H9 (cell line): Measurements from ENCODE around the gene POLN. TPM values are rescaled to one million over a fixed set of nuclear protein-coding genes. Genes with fewer than 3 reads are reported as not detected.

ENCODE experiments used
- DNase-seq: peaks from one replicate; pipeline ENCODE4 v3.0.0-alpha.2; 2017
- H2AFZ ChIP-seq: one replicate; pipeline ENCODE4 v1.6.1; 2013; ENCODE audit warnings: mild to moderate bottlenecking, low read length, control low read depth, moderate library complexity
- H2AK5ac ChIP-seq: 2 replicates; pipeline ENCODE4 v1.6.1; 2013; ENCODE audit warnings: low read length, control low read depth, mixed read lengths; ENCODE audit not compliant: insufficient read length
- H2BK120ac ChIP-seq: one replicate; pipeline ENCODE4 v1.6.1; 2013; ENCODE audit warnings: low read depth, mild to moderate bottlenecking, low read length, control low read depth, inconsistent platforms; ENCODE audit not compliant: poor library complexity, severe bottlenecking
- H2BK12ac ChIP-seq: 2 replicates; pipeline ENCODE4 v1.6.1; 2013; ENCODE audit warnings: low read length, control low read depth, mixed read lengths, low read depth; ENCODE audit not compliant: insufficient read length
- H2BK15ac ChIP-seq: 2 replicates; pipeline ENCODE4 v1.6.1; 2013; ENCODE audit warnings: low read depth, low read length, control low read depth
- H2BK20ac ChIP-seq: one replicate; pipeline ENCODE4 v1.6.1; 2013; ENCODE audit warnings: low read depth, mild to moderate bottlenecking, low read length, control low read depth, inconsistent platforms; ENCODE audit not compliant: poor library complexity, severe bottlenecking
- H2BK5ac ChIP-seq: 2 replicates; pipeline ENCODE4 v1.6.1; 2013; ENCODE audit warnings: low read length, control low read depth, mixed read lengths; ENCODE audit not compliant: insufficient read length
- H3K14ac ChIP-seq: 2 replicates; pipeline ENCODE4 v1.6.1; 2013; ENCODE audit warnings: low read length, control low read depth; ENCODE audit not compliant: insufficient read depth
- H3K18ac ChIP-seq: 2 replicates; pipeline ENCODE4 v1.6.1; 2013; ENCODE audit warnings: low read depth, mild to moderate bottlenecking, mixed read lengths, low read length, control low read depth; ENCODE audit not compliant: insufficient read length
- H3K23ac ChIP-seq: 2 replicates; pipeline ENCODE4 v1.6.1; 2013; ENCODE audit warnings: low read length, control low read depth, mixed read lengths, low read depth; ENCODE audit not compliant: insufficient read length
- H3K23me2 ChIP-seq: 2 replicates; pipeline ENCODE4 v1.6.1; 2013; ENCODE audit warnings: low read depth, mild to moderate bottlenecking, mixed read lengths, low read length, control low read depth; ENCODE audit not compliant: insufficient read length, poor library complexity, severe bottlenecking
- H3K27ac ChIP-seq: 2 replicates; pipeline ENCODE4 v1.5.1; 2013; ENCODE audit warnings: low read length, control low read depth, mixed read lengths, low read depth; ENCODE audit not compliant: insufficient read length
- H3K27me3 ChIP-seq: 2 replicates; pipeline ENCODE4 v1.6.1; 2013; ENCODE audit warnings: low read length, control low read depth, inconsistent platforms; ENCODE audit not compliant: insufficient read depth
- H3K4ac ChIP-seq: 2 replicates; pipeline ENCODE4 v1.6.1; 2013; ENCODE audit warnings: low read depth, mild to moderate bottlenecking, control low read depth, inconsistent platforms, low read length, moderate library complexity
- H3K4me1 ChIP-seq: 2 replicates; pipeline ENCODE4 v1.6.1; 2013; ENCODE audit warnings: low read length, control low read depth, inconsistent platforms; ENCODE audit not compliant: insufficient read depth
- H3K4me2 ChIP-seq: 2 replicates; pipeline ENCODE4 v1.6.1; 2013; ENCODE audit warnings: low read length, control low read depth, mixed read lengths; ENCODE audit not compliant: insufficient read length, insufficient read depth
- H3K56ac ChIP-seq: 2 replicates; pipeline ENCODE4 v1.6.1; 2013; ENCODE audit warnings: low read depth, mild to moderate bottlenecking, mixed read lengths, low read length, control low read depth; ENCODE audit not compliant: insufficient read length
- H3K79me1 ChIP-seq: 2 replicates; pipeline ENCODE4 v1.6.1; 2013; ENCODE audit warnings: low read depth, mild to moderate bottlenecking, moderate library complexity, low read length, control low read depth, inconsistent platforms; ENCODE audit not compliant: insufficient read depth, poor library complexity, severe bottlenecking
- H3K79me2 ChIP-seq: 2 replicates; pipeline ENCODE4 v1.6.1; 2013; ENCODE audit warnings: low read length, control low read depth, inconsistent platforms; ENCODE audit not compliant: insufficient read depth
- H3K9ac ChIP-seq: 2 replicates; pipeline ENCODE4 v1.6.1; 2013; ENCODE audit warnings: low read length, control low read depth, mixed read lengths; ENCODE audit not compliant: insufficient read length; ENCODE audit errors: extremely low read depth
- H3K9me3 ChIP-seq: one replicate; pipeline ENCODE4 v1.6.1; 2013; ENCODE audit warnings: low read depth, low read length, inconsistent platforms; ENCODE audit not compliant: control insufficient read depth
- H3T11ph ChIP-seq: one replicate; pipeline ENCODE4 v1.6.1; 2013; ENCODE audit warnings: mild to moderate bottlenecking, low read length, control low read depth, inconsistent platforms
- H4K20me1 ChIP-seq: one replicate; pipeline ENCODE4 v1.6.1; 2013; ENCODE audit not compliant: control insufficient read depth, insufficient read length, insufficient read depth
- H4K5ac ChIP-seq: 2 replicates; pipeline ENCODE4 v1.6.1; 2013; ENCODE audit warnings: low read depth, mild to moderate bottlenecking, mixed read lengths, low read length, control low read depth; ENCODE audit not compliant: insufficient read length
- H4K8ac ChIP-seq: replicated peaks from 2 replicates; pipeline ENCODE4 v1.6.1; 2013; ENCODE audit warnings: low read length, control low read depth, mixed read lengths, low read depth; ENCODE audit not compliant: insufficient read length
- H4K91ac ChIP-seq: 2 replicates; pipeline ENCODE4 v1.6.1; 2013; ENCODE audit warnings: low read depth, mild to moderate bottlenecking, moderate library complexity, mixed read lengths, low read length, control low read depth; ENCODE audit not compliant: insufficient read length
- H3K27ac Mint-ChIP-seq, 3 experiments: 2 replicates in 2 of 3; 3 replicates in 1 of 3; pipeline ENCODE4 v1.8.0; 2020 to 2021; ENCODE audit warnings: mixed read lengths in 3 of 3, mild to moderate bottlenecking in 1 of 3, moderate library complexity in 1 of 3
- H3K27me3 Mint-ChIP-seq: 2 replicates; pipeline ENCODE4 v1.8.0; 2021; ENCODE audit warnings: low read depth, mild to moderate bottlenecking, moderate library complexity, mixed read lengths
- H3K36me3 Mint-ChIP-seq, 3 experiments: 2 replicates in 2 of 3; 3 replicates in 1 of 3; pipeline ENCODE4 v1.8.0; 2020 to 2021; ENCODE audit warnings: low read depth in 3 of 3, mixed read lengths in 3 of 3; ENCODE audit not compliant: insufficient read depth in 1 of 3
- H3K4me1 Mint-ChIP-seq, 2 experiments: 2 replicates each; pipeline ENCODE4 v1.8.0; 2020; ENCODE audit warnings: mixed read lengths in 2 of 2
- H3K4me3 Mint-ChIP-seq, 2 experiments: 2 replicates in 1 of 2; 3 replicates in 1 of 2; pipeline ENCODE4 v1.8.0; 2020 to 2021; ENCODE audit warnings: mild to moderate bottlenecking in 2 of 2, mixed read lengths in 2 of 2, moderate library complexity in 1 of 2
- H3K9me3 Mint-ChIP-seq, 2 experiments: 2 replicates in 1 of 2; 3 replicates in 1 of 2; pipeline ENCODE4 v1.8.0; 2020; ENCODE audit warnings: mild to moderate bottlenecking in 2 of 2, mixed read lengths in 2 of 2, moderate library complexity in 1 of 2
- WGBS: extraction: QIAGEN DNeasy Blood & Tissue Kit; methylation state at CpG from one replicate; pipeline ENCODE4 v1.1.7; 2013; ENCODE audit warnings: missing lambda C conversion rate, low lambda C conversion rate, mixed read lengths; ENCODE audit not compliant: insufficient read length; ENCODE audit errors: extremely low coverage; 5-methylcytosine and 5-hydroxymethylcytosine counted together
- total RNA-seq: library from RNA; stranded (reverse); gene quantifications from 2 replicates; pipeline ENCODE4 v1.2.1, GENCODE V29; 2021
- TF ChIP-seq, protein P1 (sequence below): fragments of 200-600 bp; sonication (generic); conservative IDR thresholded peaks from 3 replicates; pipeline ENCODE4 v1.8.0; 2021; ENCODE audit warnings: antibody characterized with exemption, mild to moderate bottlenecking

Gene POLN
- total RNA-seq, 1 experiment from 2014 or later: 0.74 TPM

DNA sequence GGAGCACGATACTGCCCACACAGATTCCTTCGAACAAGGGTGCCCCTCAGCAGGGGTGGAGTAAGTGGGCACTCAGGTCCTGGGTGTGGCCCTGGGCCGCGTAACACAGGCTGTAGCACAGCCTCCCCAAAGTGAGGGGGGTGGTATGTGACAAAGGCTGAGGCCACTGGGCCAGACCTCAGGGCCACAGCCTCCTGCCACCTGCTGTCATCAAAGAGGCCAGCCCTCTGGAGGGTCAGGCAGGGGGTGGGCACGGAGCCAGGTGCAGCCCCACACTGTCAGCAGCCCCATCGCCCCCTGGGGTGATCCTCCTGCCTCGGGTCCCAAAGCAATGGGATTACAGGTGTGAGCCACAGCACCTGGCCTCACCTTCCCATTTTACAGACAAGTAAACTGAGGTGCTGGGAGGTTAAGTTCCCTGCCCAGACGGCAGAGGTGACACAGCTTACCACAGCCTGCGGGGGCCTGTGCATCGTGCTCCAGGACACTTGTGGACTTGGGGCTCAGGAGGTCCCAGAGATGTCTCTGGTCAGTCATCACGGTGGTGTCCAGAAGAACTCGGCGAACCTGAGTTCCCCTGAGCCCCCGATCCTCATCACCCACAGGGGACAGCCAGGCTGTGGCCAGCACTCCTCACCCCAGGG is 47.5 kb upstream of the POLN start:
- no CpG with 5 or more reads among the region's 14 CpGs for WGBS
- H3K79me1 ChIP-seq: no peaks in the 10 kb centered on the region
- H3K9me3 ChIP-seq: no peaks in the 10 kb centered on the region
- H3K14ac ChIP-seq: no peak overlapping the region; the same call in 1 of the 2 replicates
- no peaks in the 10 kb centered on the region; the same call in 1 of the 2 replicates for H3K27me3 Mint-ChIP-seq
- H2BK12ac ChIP-seq: no peak overlapping the region
- H3K56ac ChIP-seq: no peak overlapping the region
- H3K36me3 Mint-ChIP-seq: no peaks in the 10 kb centered on the region; a peak in 1 of 7 replicates
- H4K5ac ChIP-seq: no peak overlapping the region
- H4K20me1 ChIP-seq: no peaks in the 10 kb centered on the region
- H3K79me2 ChIP-seq: no peaks in the 10 kb centered on the region
- TF ChIP-seq, protein P1, sequence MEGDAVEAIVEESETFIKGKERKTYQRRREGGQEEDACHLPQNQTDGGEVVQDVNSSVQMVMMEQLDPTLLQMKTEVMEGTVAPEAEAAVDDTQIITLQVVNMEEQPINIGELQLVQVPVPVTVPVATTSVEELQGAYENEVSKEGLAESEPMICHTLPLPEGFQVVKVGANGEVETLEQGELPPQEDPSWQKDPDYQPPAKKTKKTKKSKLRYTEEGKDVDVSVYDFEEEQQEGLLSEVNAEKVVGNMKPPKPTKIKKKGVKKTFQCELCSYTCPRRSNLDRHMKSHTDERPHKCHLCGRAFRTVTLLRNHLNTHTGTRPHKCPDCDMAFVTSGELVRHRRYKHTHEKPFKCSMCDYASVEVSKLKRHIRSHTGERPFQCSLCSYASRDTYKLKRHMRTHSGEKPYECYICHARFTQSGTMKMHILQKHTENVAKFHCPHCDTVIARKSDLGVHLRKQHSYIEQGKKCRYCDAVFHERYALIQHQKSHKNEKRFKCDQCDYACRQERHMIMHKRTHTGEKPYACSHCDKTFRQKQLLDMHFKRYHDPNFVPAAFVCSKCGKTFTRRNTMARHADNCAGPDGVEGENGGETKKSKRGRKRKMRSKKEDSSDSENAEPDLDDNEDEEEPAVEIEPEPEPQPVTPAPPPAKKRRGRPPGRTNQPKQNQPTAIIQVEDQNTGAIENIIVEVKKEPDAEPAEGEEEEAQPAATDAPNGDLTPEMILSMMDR: no peak
- no peak overlapping the region for H4K91ac ChIP-seq
- H3K4me1 Mint-ChIP-seq: peaks cover 4 to 15% of the 10 kb centered on the region in 2 experiments; a peak in 3 of 4 replicates
- H3K18ac ChIP-seq: no peak overlapping the region
- H3T11ph ChIP-seq: no peak overlapping the region
- H3K4me2 ChIP-seq: no peak overlapping the region
- H4K8ac ChIP-seq: no peak overlapping the region
- H2BK5ac ChIP-seq: no peak overlapping the region
- H3K23me2 ChIP-seq: no peaks in the 10 kb centered on the region
- H2BK120ac ChIP-seq: no peak overlapping the region
- no peak overlapping the region for H3K27ac Mint-ChIP-seq
- H2BK15ac ChIP-seq: no peak overlapping the region
- H3K4me1 ChIP-seq: no peaks in the 10 kb centered on the region; the same call in 1 of the 2 replicates
- H3K9ac ChIP-seq: no peak overlapping the region
- no peak overlapping the region for H3K4me3 Mint-ChIP-seq
- H3K27me3 ChIP-seq: no peaks in the 10 kb centered on the region
- H3K27ac ChIP-seq: no peak overlapping the region
- H3K4ac ChIP-seq: no peak overlapping the region
- no peak overlapping the region for H2AK5ac ChIP-seq
- no peak overlapping the region for H3K23ac ChIP-seq
- no peak overlapping the region for H2AFZ ChIP-seq
- no peak overlapping the region for H2BK20ac ChIP-seq
- peak; percentile 18 for DNase-seq
- peaks cover 2 to 6% of the 10 kb centered on the region in 2 experiments; a peak in 4 of 5 replicates for H3K9me3 Mint-ChIP-seq
